Nephron (organoid): ENCODE data around the gene PRDM16.

ENCODE experiments used
- H3K27ac Mint-ChIP-seq, 3 experiments: 2 replicates each; pipeline ENCODE4 v1.8.0; 2020; ENCODE audit warnings: mixed read lengths in 3 of 3, mild to moderate bottlenecking in 2 of 3, moderate library complexity in 1 of 3
- H3K27me3 Mint-ChIP-seq: 2 replicates; pipeline ENCODE4 v1.8.0; 2021; ENCODE audit warnings: low read depth, mild to moderate bottlenecking, moderate library complexity, mixed read lengths
- H3K36me3 Mint-ChIP-seq: 2 replicates; pipeline ENCODE4 v1.8.0; 2020; ENCODE audit warnings: low read depth, mixed read lengths
- H3K4me1 Mint-ChIP-seq: 2 replicates; pipeline ENCODE4 v1.8.0; 2020; ENCODE audit warnings: mixed read lengths
- H3K4me3 Mint-ChIP-seq, 3 experiments: 2 replicates each; pipeline ENCODE4 v1.8.0; 2020; ENCODE audit warnings: mild to moderate bottlenecking in 3 of 3, mixed read lengths in 3 of 3, moderate library complexity in 2 of 3
- H3K9me3 Mint-ChIP-seq: 2 replicates; pipeline ENCODE4 v1.8.0; 2020; ENCODE audit warnings: mixed read lengths
- CTCF ChIP-seq, 3 experiments: fragments of 200-600 bp; sonication (generic); IDR thresholded peaks; one replicate each; pipeline ENCODE4 v1.5.0; 2021; ENCODE audit warnings: antibody characterized with exemption in 3 of 3; ENCODE audit not compliant: unreplicated experiment in 3 of 3

The PRDM16 gene

GRCh38 chr1:3422638-3423037 is 353.6 kb downstream of the PRDM16 start:
- peaks cover 4% of the 10 kb centered on the region for H3K9me3 Mint-ChIP-seq
- TF ChIP-seq CTCF (IDR thresholded peaks at IDR 0.05; ENCODE audit: unreplicated experiment in 3 of 3), result no peak
- no peak overlapping the region for H3K4me3 Mint-ChIP-seq
- H3K27ac Mint-ChIP-seq, result no peak overlapping the region
- peaks cover 7% of the 10 kb centered on the region for H3K36me3 Mint-ChIP-seq
- peaks cover 19% of the 10 kb centered on the region for H3K4me1 Mint-ChIP-seq
- peaks cover 52% of the 10 kb centered on the region for H3K27me3 Mint-ChIP-seq

GRCh38 chr1:3423245-3423829 is 354.3 kb downstream of the PRDM16 start:
- no peak for TF ChIP-seq CTCF (IDR thresholded peaks at IDR 0.05; ENCODE audit: unreplicated experiment in 3 of 3)
- Mint-ChIP-seq H3K4me3 (no peak overlapping the region), H3K4me1 (peaks cover 19% of the 10 kb centered on the region), H3K27me3 (peaks cover 47% of the 10 kb centered on the region), H3K9me3 (peaks cover 4% of the 10 kb centered on the region), H3K27ac (no peak overlapping the region), H3K36me3 (peaks cover 7% of the 10 kb centered on the region)

DNA sequence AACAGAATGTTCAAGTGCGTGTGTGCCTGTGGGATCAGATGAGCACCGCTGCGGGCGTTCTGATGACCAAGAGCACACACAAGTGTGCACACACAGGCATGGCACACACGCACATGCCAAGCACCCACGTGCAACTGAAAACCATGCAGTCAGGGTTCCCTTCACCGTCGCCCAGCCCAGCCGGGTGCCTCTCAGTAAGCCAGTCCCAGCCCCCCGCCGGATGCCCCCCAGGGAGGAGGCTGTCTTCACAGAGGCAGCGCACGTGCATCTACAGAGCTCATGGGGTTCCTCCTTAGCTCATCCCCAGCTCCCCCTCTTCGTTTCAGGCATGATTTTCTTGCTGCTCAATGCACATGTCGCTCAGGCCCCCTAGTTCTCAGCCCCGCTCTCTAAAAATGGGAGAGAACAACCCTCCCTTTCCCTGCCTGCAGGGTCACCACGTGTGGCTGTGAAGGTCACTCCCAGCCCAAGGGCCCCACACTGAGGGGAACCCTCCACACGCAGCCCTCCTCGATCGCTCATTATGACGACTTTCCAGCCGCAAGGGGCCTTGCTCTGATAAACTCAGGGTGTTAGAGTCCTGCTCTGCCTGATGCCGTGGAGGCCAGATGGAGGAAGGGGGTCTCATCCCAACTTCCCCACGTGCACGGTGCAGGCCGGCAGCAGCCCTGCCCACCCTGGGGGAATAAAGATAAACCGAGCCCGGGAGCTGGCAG is 355.1 kb downstream of the PRDM16 start:
- peaks cover 47% of the 10 kb centered on the region for H3K27me3 Mint-ChIP-seq
- H3K9me3 Mint-ChIP-seq, result peaks cover 4% of the 10 kb centered on the region
- H3K36me3 Mint-ChIP-seq, result peaks cover 7% of the 10 kb centered on the region
- no peak for TF ChIP-seq CTCF (IDR thresholded peaks at IDR 0.05; ENCODE audit: unreplicated experiment in 3 of 3)
- H3K27ac Mint-ChIP-seq, result peak overlapping the region in 1 of 3 experiments; percentile 78
- H3K4me3 Mint-ChIP-seq, result peak overlapping the region in 1 of 3 experiments; percentile 27
- H3K4me1 Mint-ChIP-seq, result peaks cover 19% of the 10 kb centered on the region

GRCh38 chr1:3425486-3426215 is 356.6 kb downstream of the PRDM16 start:
- Mint-ChIP-seq H3K9me3 (no peaks in the 10 kb centered on the region), H3K4me1 (peaks cover 14% of the 10 kb centered on the region), H3K27ac (no peak overlapping the region), H3K4me3 (no peak overlapping the region), H3K27me3 (peaks cover 33% of the 10 kb centered on the region), H3K36me3 (peaks cover 4% of the 10 kb centered on the region)
- no peak for TF ChIP-seq CTCF (IDR thresholded peaks at IDR 0.05; ENCODE audit: unreplicated experiment in 3 of 3)

GRCh38 chr1:3426956-3427535 is 358.0 kb downstream of the PRDM16 start:
- no peak for TF ChIP-seq CTCF (IDR thresholded peaks at IDR 0.05; ENCODE audit: unreplicated experiment in 3 of 3)
- Mint-ChIP-seq H3K36me3 (peaks cover 4% of the 10 kb centered on the region), H3K27me3 (peaks cover 23% of the 10 kb centered on the region), H3K27ac (no peak overlapping the region), H3K4me3 (no peak overlapping the region), H3K4me1 (peaks cover 2% of the 10 kb centered on the region), H3K9me3 (no peaks in the 10 kb centered on the region)
